ENCODE results near the gene DLGAP1. TPM values are rescaled to one million over a fixed set of nuclear protein-coding genes. Genes with fewer than 3 reads are reported as not detected.
A peak's percentile ranks its signal among the peaks of the same experiment; 100 is the strongest.

The DLGAP1 gene
- total RNA-seq, 6 experiments from 2014 or later, result 0.19 to 1.3 (median 0.62) TPM

- TF ChIP-seq CTCF (IDR thresholded peaks at IDR 0.05), result peak; percentile 54; the same call in 1 of the 2 replicates
- no peak for DNase-seq
- Mint-ChIP-seq H3K27ac (peak overlapping the region; percentile 99), H3K36me3 (ENCODE audit: low read depth) (peaks cover 52% of the 10 kb centered on the region), H3K4me1 (ENCODE audit: low read depth) (peaks cover 74% of the 10 kb centered on the region), H3K27me3 (ENCODE audit: insufficient read depth) (peaks cover 26% of the 10 kb centered on the region), H3K4me3 (peak overlapping the region; percentile 94), H3K9me3 (no peaks in the 10 kb centered on the region)
Observed at GRCh38 chr18:3455090-3455635, 999.9 kb downstream of the DLGAP1 start.

GRCh38 chr18:3454365-3455089 lies 1000.6 kb downstream of the DLGAP1 start:
- TF ChIP-seq CTCF (IDR thresholded peaks at IDR 0.05), result peak; percentile 84
- Mint-ChIP-seq H3K27ac (peak overlapping the region; percentile 99), H3K9me3 (no peaks in the 10 kb centered on the region), H3K27me3 (ENCODE audit: insufficient read depth) (peaks cover 28% of the 10 kb centered on the region), H3K4me1 (ENCODE audit: low read depth) (peaks cover 70% of the 10 kb centered on the region), H3K4me3 (peak overlapping the region; percentile 94), H3K36me3 (ENCODE audit: low read depth) (peaks cover 48% of the 10 kb centered on the region)
- peak; percentile 61 for DNase-seq

GRCh38 chr18:3453540-3454364 lies 1001.4 kb downstream of the DLGAP1 start:
- Mint-ChIP-seq H3K4me3 (peak overlapping the region; percentile 94), H3K4me1 (ENCODE audit: low read depth) (peaks cover 62% of the 10 kb centered on the region), H3K9me3 (no peaks in the 10 kb centered on the region), H3K27me3 (ENCODE audit: insufficient read depth) (peaks cover 28% of the 10 kb centered on the region), H3K27ac (peak overlapping the region; percentile 99), H3K36me3 (ENCODE audit: low read depth) (peaks cover 40% of the 10 kb centered on the region)
- TF ChIP-seq CTCF (IDR thresholded peaks at IDR 0.05), result no peak
- DNase-seq, result peak; percentile 98

- peaks cover 54% of the 10 kb centered on the region for H3K4me1 Mint-ChIP-seq (ENCODE audit: low read depth)
- DNase-seq, result peak; percentile 8
- H3K4me3 Mint-ChIP-seq, result peak overlapping the region; percentile 94
- no peaks in the 10 kb centered on the region for H3K9me3 Mint-ChIP-seq
- peak overlapping the region; percentile 99 for H3K27ac Mint-ChIP-seq
- H3K36me3 Mint-ChIP-seq (ENCODE audit: low read depth), result peaks cover 33% of the 10 kb centered on the region
- no peak for TF ChIP-seq CTCF (IDR thresholded peaks at IDR 0.05)
- H3K27me3 Mint-ChIP-seq (ENCODE audit: insufficient read depth), result peaks cover 33% of the 10 kb centered on the region
Observed at GRCh38 chr18:3452750-3453539, 1002.2 kb downstream of the DLGAP1 start.

Data from HFFc6 (cell line).